OCI-LY7 (cell line): Measurements from ENCODE around the gene DDX42.

ENCODE experiments used
- EZH2phosphoT487 ChIP-seq: fragments of 200-600 bp; sonication (generic); IDR thresholded peaks from 2 replicates; pipeline ENCODE4 v1.6.1; 2018; ENCODE audit warnings: low read depth, borderline replicate concordance, mild to moderate bottlenecking, mixed run types, antibody characterized with exemption, low read length, moderate library complexity, mixed read lengths
- TF ChIP-seq, protein P1 (sequence below): fragments of 200-600 bp; sonication (generic); conservative IDR thresholded peaks from 2 replicates; pipeline ENCODE4 v1.5.1; 2014; ENCODE audit warnings: mild to moderate bottlenecking, antibody characterized with exemption, low read length, moderate library complexity, mixed read lengths

DNA sequence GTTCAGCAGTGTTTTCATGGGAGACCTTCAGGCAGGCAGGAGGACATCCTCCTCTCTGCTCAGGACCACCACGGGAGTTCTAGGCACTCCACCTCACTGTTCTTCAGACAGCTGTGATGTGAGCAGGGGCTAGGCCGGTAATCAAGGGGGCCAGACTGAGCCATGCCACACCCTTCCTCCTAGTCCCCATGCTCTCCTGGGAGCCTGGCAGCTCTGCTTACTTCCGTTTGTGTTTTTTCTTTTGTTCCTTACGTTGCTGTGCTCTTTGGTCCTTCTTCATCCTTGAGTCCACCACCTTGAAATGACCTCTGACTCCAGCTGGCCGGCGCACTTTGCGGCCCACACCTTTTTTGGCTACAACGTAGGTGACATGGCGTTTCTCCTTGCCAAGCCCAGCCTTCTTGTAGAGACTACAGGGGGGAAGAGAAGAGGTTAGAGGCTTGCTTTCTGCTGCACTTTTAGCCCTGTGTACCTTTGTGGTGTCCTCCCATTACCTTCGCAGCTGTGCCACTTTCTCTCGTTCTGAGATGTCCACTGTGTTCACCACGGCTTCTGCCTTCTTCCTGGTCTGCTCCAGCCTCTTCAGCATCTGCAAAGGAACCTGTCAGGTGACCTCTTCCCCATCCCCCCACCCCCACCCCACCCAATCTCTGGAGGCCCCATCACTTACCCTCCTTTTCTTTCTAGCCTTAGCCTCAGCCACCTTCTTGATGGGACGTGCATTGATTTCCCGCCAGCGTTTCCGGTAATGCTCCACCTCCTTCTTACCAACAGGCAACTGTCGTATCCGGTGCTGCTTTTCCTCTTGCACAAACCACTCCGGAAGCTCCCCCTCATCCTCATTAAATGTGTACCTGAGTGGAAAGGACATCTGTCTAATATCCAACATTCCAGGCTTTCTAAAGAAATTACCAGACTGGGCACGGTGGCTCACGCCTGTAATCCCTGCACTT is 45.9 kb downstream of the DDX42 start:
- TF ChIP-seq, protein P1, sequence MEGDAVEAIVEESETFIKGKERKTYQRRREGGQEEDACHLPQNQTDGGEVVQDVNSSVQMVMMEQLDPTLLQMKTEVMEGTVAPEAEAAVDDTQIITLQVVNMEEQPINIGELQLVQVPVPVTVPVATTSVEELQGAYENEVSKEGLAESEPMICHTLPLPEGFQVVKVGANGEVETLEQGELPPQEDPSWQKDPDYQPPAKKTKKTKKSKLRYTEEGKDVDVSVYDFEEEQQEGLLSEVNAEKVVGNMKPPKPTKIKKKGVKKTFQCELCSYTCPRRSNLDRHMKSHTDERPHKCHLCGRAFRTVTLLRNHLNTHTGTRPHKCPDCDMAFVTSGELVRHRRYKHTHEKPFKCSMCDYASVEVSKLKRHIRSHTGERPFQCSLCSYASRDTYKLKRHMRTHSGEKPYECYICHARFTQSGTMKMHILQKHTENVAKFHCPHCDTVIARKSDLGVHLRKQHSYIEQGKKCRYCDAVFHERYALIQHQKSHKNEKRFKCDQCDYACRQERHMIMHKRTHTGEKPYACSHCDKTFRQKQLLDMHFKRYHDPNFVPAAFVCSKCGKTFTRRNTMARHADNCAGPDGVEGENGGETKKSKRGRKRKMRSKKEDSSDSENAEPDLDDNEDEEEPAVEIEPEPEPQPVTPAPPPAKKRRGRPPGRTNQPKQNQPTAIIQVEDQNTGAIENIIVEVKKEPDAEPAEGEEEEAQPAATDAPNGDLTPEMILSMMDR, result no peak
- TF ChIP-seq EZH2phosphoT487, result no peak
